ENCODE measurements around the gene EGFR.
"Not testable (repeated sequence)": the region's sequence is repeated elsewhere in the genome, so short reads cannot be mapped to it uniquely, and the experiment has no call there.

The EGFR gene

DNA sequence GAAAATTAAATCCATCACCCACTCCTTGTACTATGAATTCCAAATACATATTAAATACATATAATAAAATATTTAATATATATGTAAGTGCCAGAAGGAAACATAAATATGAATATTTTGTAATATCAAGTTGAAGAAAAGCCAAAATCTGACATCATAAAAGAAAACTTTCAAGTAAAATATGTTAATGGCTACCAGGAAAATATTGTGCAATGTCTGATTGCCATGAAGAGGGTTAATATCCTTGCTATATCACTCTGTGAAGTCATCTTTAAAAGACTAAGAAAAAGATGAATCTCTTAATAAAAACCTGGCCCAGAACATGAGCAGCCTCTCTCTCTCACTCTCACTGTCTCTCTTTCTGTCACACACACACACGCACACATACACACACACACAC, 130.2 kb downstream of the EGFR start:
- intact Hi-C loops (cut with DNase I), result no loop called here
- DNase-seq, result no peak

DNA sequence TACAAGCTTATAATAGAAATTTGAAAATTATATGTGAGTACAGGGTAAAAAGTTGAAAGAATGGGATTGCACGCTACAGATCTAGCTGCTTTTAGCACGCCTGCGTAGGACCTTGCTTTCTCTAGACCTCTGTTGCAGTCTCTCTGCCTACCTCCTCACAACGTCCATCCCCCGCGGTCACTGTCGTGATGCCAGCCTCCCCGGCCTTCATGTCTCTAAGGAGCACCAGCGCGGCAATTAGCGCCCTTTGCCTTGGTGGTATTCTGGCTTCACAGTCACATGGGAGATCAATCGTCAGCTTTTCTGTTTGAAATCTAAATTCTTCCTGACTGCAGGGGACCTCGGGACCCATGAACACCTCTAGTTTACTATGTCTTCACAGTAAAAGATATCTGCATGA, 131.3 kb downstream of the EGFR start:
- DNase-seq, result peak in 1 of 42 donors; percentile 26
- intact Hi-C loops (cut with DNase I), result no loop called here

DNA sequence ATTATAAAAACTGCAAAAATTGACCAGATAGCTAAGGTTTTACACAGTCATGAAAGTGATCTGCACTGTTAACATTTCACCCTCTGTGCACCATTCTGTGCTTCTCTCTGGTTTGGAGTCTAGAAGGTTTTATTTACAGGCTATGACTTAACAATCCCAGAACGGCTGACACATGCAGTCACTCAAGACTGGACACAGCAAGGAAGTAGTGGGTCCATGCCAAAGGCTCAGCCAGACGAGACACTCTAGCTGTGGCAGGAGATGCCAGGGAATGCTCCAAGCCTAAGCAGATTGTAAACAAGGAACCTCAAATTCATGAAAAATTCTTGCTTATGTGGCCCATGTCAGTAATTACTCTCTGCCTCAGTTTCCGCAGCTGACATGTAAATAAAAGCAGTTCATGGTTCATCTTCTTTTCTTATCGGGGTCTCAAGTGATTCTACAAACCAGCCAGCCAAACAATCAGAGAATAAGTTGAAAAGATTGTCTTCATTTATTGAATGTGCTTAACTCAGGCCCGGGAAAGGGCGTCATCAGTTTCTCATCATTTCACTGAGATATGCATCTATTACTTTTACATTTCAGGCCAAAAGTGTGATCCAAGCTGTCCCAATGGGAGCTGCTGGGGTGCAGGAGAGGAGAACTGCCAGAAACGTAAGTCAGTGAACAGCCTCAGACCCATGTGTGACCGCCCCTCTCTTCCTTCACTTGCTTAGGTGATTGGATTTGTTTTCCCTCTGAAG, 132.1 kb downstream of the EGFR start:
- DNase-seq, result peak in 1 of 42 donors; percentile 32
- intact Hi-C loops (cut with DNase I), result no loop called here

DNA sequence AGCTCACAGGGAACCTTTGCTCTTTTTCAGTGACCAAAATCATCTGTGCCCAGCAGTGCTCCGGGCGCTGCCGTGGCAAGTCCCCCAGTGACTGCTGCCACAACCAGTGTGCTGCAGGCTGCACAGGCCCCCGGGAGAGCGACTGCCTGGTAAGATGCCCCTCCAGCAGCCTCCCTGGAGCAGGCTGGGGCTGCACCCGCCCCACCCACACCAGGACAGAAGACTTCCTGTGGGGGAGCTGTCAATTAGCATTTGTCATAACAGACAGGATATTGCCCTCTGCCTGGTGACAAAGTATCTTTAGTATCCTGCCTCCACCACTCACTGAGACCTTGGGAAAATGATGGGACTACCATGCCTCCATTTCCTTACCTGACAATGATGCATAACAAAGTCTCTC, 133.7 kb downstream of the EGFR start:
- DNase-seq, result peak in 1 of 42 donors; percentile 16
- intact Hi-C loops (cut with DNase I), result no loop called here

DNA sequence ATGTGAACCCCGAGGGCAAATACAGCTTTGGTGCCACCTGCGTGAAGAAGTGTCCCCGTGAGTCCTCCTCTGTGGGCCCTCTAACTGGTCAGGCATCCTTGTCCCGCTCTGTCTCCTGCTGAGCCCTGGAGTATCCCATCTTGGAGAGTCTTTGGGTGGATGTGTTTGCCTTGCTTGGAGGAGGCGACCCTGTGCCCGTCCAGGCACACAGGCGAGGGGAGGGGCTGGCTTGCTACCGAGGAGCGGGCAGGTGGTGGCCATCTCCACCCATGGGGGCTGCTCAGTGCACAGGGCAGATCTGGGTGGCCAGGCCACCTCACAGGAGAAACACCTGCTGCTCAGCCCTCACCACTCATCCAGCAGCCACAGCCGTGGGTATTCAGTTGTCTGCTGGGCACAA, 135.3 kb downstream of the EGFR start:
- intact Hi-C loops (cut with DNase I), result no loop called here
- DNase-seq, result no peak

DNA sequence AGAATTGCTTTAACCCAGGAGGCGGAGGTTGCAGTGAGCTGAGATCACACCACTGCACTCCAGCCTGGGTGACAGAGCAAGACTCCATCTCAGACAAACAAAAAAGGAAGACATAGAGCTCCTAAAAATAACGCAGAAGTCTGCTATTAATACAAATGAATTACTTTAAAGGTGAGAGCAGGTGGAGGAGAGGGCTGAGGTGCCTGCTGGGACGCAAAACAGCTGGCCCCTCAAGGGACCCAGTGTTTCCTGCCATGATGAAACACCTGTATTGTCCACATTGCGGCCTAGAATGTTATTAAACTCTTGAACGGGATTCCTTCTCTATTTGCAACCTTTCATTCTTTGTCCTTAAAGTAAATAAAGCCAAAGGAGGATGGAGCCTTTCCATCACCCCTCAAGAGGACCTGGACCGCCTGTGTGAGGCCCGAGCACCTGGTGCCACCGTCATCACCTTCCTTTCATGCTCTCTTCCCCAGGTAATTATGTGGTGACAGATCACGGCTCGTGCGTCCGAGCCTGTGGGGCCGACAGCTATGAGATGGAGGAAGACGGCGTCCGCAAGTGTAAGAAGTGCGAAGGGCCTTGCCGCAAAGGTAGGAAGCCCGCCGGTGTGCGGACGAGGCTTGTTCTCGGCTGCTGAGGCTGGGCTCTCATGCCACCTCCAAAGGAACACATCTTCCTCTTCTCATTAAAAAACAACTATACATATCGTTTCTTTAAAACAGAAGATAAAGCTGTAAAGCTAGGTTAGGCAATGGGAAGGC, 136.7 kb downstream of the EGFR start:
- intact Hi-C loops (cut with DNase I), result no loop called here
- no peak for DNase-seq

DNA sequence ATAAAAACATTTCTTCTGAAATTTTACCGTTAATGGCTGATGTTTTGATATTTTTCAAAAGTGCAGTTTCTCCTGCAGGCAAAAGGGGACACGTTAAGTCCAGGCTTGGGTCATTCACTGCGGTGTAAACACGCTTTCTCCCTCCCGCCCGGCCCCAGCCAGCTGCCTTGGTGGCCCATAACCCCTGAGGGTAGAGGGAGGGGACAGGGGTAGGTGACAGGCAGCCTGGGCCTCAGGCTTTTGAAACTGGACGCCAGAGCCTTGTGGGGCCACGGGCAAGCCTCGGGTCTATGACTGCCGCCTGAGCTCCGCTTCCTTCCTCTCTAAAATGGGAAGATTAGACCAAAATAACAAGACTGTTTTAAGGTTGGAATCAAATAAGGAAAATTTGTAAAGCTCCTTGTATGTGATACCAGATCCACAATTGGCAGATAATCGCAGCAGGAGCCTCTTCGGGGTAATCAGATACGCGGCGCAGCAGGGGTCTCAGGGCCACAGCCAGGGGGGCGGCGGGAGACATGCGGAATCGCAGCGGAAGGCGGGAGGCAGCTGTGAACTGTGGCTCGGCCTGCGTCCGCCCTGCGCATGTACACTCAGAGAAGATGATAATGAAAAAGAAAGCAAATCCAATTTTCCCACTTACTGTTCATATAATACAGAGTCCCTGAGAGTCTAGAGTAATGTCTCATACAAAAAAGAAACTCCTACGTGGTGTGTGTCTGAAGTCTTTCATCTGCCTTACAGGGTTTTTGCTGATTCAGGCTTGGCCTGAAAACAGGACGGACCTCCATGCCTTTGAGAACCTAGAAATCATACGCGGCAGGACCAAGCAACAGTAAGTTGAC, 138.3 kb downstream of the EGFR start:
- DNase-seq, result peak in 1 of 42 donors; percentile 28

DNA sequence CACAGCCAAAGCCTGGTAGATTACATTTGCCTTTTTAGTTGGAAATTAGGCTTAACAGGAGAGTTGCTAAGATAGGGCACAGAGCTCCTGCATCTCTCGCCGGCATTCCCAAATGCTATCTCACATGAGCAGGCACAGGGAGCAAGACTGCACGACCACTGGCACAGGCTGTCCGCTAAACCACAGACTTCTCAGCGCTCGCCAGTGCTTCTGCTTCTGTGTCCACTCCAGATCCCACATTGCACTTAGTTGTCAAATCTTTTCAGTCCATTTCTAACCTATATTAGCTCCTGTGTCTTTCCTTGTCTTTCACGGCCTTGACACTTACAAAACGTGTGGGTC, 138.9 kb downstream of the EGFR start:
- intact Hi-C loops (cut with DNase I), result no loop called here
- DNase-seq, result no peak

More for the DNA sequence above, 138.3 kb downstream of the EGFR start:
- intact Hi-C loops (cut with DNase I), result no loop called here

DNA sequence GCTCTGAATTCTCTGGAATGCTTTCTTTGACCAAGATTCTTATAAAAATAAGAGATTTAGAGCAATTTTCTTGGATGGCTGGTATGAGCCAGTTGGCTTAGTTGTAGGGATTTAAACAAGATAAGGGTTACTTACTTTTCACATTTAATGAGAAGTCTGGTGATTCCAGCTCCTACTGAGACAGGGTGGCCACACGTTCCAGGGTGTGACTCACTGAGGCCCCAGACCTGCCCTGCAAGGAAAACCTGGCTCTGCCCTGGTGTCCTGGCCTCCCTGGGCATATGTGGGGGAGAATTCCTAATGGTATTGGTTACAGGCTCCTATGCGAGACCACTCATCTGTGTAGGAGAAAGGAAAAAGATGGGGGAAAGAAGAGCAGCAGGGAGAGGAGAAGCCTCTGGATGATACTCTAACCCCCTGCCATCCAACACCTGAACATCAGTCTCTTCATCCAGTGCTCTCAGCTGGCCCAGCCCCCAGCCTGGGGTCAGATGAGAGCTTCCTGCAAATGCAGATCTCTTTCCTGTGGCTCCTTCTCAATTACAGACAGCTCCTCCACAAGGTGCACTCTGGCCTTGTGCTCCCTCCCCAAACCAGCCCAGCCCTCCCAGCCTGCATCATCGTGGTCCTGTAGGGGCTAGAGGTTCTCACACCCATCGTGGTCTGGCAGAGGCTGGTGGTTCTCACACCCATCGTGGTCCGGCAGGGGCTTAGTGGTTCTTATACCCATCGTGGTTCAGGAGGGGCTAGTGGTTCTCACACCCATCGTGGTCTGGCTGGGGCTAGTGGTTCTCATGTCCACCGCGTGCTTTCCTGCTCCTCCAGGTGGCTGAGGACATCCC, 139.9 kb downstream of the EGFR start:
- no peak for DNase-seq
- intact Hi-C loops (cut with DNase I), result no loop called here

DNA sequence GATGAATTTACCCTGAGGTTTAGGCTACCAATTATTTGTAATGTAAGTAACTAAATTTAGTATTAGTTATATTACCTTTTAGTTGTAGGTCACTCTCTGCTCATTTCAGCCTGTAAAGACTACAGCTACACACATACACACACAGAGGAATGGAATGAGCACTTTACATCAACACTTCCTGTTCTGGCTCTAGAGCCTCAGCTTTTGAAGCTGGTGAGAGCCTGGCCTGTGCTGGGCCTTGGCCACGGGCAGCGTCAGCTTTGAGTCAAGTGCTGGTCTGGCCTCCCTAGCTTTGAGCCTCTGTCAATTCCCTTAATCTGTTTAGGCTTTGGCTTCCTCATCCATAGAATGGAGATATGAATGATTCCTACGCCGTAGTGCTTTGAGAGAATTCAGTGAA, 141.7 kb downstream of the EGFR start:
- DNase-seq, result no peak
- intact Hi-C loops (cut with DNase I), result no loop called here

DNA sequence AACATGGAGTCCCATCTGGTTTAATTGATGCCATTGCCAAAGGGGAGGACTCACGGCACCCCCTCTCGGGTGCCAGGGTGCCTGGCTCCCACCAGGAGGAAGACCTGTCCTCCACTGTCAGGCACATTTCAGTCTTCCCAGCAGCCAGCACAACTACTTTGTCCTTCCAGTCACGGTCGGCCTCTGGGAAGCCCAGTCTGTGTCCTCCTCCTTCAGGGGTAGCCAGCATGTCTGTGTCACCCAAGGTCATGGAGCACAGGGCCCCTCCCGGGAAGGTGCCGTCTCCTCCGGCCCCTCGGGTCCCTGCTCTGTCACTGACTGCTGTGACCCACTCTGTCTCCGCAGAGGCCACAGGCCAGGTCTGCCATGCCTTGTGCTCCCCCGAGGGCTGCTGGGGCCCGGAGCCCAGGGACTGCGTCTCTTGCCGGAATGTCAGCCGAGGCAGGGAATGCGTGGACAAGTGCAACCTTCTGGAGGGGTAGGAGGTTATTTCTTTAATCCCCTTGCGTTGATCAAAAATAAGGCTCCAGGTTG, 142.4 kb downstream of the EGFR start:
- intact Hi-C loops (cut with DNase I), result no loop called here
- DNase-seq, result no peak

DNA sequence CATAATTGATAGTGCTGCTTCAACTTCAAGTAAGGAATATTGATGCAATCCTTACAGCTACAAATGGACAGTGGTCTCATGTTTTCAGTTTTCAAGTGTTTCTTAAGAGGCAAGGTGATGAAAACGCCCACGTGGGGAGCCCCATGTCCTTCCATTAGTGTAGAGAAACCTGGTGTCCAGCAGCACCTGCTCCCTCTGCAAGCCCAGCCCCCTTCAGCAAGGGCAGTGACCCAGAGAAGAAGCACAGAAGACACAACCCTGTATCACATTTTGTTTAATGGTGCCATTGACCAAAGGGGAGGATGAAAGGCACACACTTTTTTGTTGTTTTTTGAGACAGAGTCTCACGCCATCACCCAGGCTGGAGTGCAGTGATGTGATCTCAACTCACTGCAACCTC, 143.7 kb downstream of the EGFR start:
- intact Hi-C loops (cut with DNase I), result no loop called here
- DNase-seq, result no peak

DNA sequence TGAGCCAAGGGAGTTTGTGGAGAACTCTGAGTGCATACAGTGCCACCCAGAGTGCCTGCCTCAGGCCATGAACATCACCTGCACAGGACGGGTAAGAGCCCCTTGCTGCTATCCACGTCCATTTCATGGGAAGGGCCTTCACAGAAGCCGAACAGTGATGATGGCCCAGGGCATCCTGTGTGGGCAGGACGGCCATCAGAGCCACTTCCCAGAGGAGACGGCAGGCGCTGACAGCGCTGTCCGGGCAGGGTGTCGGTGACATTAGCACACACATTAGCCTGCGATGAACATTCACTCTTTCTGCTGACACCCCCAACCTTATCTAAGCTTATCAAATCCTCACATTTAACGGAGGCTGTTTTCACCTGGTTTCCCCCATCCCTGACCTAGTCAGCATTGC, 144.9 kb downstream of the EGFR start:
- intact Hi-C loops (cut with DNase I), result no loop called here
- no peak for DNase-seq

DNA sequence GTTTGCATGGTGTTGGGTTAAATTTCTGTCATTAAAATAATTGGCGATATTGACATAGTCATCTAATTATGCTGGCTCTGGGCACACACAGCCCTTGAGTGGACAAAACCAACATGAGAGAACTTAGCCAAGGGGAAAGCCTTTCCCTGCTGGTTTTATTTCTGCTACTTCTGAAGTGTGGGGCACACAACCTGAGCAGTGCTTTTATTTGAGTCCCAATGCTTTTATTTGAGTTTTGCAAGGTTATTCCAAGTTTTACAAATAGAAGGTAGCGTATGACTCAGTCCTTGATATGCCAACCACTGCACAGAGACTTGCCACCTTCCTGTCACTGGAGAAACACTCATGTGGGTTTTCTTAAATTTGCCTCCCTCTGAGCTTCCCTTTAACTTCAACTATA, 145.7 kb downstream of the EGFR start:
- intact Hi-C loops (cut with DNase I), result no loop called here
- DNase-seq, result peak in 1 of 42 donors; percentile 25

DNA sequence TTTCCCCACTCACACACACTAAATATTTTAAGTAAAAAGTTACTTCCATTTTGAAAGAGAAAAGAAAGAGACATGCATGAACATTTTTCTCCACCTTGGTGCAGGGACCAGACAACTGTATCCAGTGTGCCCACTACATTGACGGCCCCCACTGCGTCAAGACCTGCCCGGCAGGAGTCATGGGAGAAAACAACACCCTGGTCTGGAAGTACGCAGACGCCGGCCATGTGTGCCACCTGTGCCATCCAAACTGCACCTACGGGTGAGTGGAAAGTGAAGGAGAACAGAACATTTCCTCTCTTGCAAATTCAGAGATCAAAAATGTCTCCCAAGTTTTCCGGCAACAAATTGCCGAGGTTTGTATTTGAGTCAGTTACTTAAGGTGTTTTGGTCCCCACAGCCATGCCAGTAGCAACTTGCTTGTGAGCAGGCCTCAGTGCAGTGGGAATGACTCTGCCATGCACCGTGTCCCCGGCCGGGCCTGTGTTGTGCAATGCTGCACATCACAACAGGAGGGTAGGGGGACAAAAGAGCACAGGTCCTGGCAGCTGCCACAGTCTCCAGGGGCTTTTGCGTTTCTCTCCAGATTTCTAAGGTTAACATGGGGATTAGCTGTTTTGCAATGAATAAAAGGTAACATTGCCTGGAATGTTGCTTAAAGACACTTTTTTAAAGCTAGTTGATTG, 146.5 kb downstream of the EGFR start:
- intact Hi-C loops (cut with DNase I), result no loop called here
- DNase-seq, result no peak

DNA sequence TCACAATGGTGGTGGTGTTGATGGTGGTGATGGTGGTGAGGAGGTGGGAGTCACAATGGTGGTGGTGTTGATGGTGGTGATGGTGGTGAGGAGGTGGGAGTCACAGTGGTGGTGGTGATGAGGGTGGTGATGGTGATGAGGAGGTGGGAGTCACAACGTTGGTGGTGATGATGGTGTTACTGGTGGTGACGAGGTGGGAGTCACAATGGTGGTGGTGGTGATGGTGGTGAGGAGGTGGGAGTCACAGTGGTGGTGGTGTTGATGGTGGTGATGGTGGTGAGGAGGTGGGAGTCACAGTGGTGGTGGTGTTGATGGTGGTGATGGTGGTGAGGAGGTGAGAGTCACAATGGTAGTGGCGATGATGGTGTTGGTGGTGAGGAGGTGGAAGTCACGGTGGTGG, 148.5 kb downstream of the EGFR start:
- DNase-seq, result not testable (repeated sequence)

DNA sequence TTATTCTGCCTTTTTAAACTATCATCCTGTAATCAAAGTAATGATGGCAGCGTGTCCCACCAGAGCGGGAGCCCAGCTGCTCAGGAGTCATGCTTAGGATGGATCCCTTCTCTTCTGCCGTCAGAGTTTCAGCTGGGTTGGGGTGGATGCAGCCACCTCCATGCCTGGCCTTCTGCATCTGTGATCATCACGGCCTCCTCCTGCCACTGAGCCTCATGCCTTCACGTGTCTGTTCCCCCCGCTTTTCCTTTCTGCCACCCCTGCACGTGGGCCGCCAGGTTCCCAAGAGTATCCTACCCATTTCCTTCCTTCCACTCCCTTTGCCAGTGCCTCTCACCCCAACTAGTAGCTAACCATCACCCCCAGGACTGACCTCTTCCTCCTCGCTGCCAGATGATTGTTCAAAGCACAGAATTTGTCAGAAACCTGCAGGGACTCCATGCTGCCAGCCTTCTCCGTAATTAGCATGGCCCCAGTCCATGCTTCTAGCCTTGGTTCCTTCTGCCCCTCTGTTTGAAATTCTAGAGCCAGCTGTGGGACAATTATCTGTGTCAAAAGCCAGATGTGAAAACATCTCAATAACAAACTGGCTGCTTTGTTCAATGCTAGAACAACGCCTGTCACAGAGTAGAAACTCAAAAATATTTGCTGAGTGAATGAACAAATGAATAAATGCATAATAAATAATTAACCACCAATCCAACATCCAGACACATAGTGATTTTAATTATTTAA, 151.7 kb downstream of the EGFR start:
- intact Hi-C loops (cut with DNase I), result no loop called here
- DNase-seq, result no peak

More for the DNA sequence above, 148.5 kb downstream of the EGFR start:
- intact Hi-C loops (cut with DNase I), result not testable (repeated sequence)

DNA sequence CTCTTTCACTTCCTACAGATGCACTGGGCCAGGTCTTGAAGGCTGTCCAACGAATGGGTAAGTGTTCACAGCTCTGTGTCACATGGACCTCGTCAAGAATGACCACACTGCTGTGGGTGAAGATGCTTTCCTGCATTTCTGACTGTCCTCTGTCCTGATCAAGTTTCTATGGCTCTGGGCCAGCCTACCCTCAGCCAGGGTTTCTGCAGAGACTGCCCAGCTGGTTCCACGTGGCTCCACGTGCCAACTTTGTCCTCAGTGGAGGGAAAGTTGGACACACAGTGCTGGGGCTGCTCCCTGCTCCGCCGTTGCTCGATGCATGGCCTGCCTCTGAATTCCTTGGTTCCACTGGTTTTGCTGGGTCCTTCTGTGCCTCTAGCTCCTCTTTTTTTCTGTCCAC, 152.3 kb downstream of the EGFR start:
- intact Hi-C loops (cut with DNase I), result no loop called here
- DNase-seq, result peak in 9 of 42 donors; percentile 15 to 61 (median 36)

All from head of caudate nucleus (tissue), 42 donors.